ENCODE results near the gene NFRKB.

NFRKB gene

DNA sequence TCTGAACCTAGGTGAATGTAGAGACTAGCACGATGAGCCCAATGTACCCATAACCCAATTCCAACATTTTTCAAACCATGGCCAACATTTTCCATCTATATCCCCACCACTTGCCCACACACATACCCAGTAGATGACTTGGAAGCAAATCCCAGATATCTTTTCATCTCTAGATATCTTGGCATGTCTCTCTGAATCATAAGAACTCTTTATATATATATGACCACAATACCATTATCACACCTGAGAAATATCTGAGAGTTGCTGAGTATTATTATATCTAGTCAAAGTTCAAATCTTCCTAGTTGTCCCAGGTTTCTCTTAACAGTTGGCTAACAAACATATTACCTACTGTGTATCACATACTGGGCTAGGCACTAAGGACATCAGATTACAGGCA lies 37.9 kb upstream of the NFRKB start:
- no peak overlapping the region for H3K4me2 ChIP-seq (ENCODE audit: low read length)
- H3K4me3 ChIP-seq (ENCODE audit: low read length), result no peak overlapping the region
- H2AFZ ChIP-seq (ENCODE audit: low read depth, low read length), result no peak overlapping the region
- H3K27ac ChIP-seq (ENCODE audit: low read length), result no peak overlapping the region
- H4K20me1 ChIP-seq (ENCODE audit: insufficient read depth, low read length), result no peaks in the 10 kb centered on the region
- no peaks in the 10 kb centered on the region for H3K9me3 ChIP-seq (ENCODE audit: insufficient read depth, low read length)
- TF ChIP-seq EZH2phosphoT487 (IDR thresholded peaks at IDR 0.05; ENCODE audit: low read depth), result no peak
- no peak for TF ChIP-seq CTCF (IDR thresholded peaks at IDR 0.05; ENCODE audit: low read depth, low read length)
- H3K79me2 ChIP-seq (ENCODE audit: low read length), result no peaks in the 10 kb centered on the region
- no peak overlapping the region for H3K9ac ChIP-seq (ENCODE audit: low read length)
- no peaks in the 10 kb centered on the region for H3K4me1 ChIP-seq (ENCODE audit: low read length)
- no peaks in the 10 kb centered on the region for H3K27me3 ChIP-seq (ENCODE audit: low read depth, low read length)
- no peaks in the 10 kb centered on the region for H3K36me3 ChIP-seq (replicated peaks; ENCODE audit: low read depth, low read length)

DNA sequence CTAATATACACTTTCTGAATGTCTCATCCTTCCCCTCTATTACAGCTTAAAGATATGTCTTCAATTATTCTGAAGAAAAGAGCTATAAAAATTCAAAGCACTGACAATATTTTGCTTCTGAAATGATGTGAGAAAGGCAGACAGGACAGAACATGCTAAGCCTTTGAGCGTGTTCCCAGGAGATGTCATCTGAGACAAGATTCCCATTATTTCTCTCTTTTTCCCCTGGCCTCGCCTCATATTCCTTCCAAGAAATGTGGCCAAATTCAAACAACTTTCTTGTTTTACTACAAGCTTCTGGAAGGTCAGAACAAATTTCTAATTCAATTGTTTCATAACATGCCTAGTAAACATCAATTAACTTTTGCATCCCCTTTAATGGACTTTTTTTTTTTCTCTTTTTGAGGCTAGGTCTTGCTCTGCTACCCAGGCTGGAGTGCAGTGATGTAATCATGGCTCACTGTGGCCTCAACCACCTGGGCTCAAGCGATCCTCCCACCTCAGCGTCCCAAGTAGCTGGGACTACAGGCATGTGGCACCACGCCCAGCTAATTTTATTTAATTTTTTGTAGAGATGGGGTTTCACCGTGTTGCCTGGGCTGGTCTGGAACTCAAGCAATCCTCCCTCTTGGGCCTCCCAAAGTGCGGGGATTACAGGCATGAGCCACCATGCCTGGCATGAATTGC lies 37.1 kb upstream of the NFRKB start:
- no peaks in the 10 kb centered on the region for H3K36me3 ChIP-seq (replicated peaks; ENCODE audit: low read depth, low read length)

GRCh38 chr11:129930743-129931142 lies 35.4 kb upstream of the NFRKB start:
- H3K27me3 ChIP-seq (ENCODE audit: low read depth, low read length), result no peaks in the 10 kb centered on the region
- H3K4me2 ChIP-seq (ENCODE audit: low read length), result no peak overlapping the region
- no peaks in the 10 kb centered on the region for H4K20me1 ChIP-seq (ENCODE audit: insufficient read depth, low read length)
- no peaks in the 10 kb centered on the region for H3K79me2 ChIP-seq (ENCODE audit: low read length)
- no peak overlapping the region for H3K27ac ChIP-seq (ENCODE audit: low read length)
- no peaks in the 10 kb centered on the region for H3K4me1 ChIP-seq (ENCODE audit: low read length)
- H2AFZ ChIP-seq (ENCODE audit: low read depth, low read length), result no peak overlapping the region
- no peak overlapping the region for H3K9ac ChIP-seq (ENCODE audit: low read length)
- no peaks in the 10 kb centered on the region for H3K36me3 ChIP-seq (replicated peaks; ENCODE audit: low read depth, low read length)
- no peak for TF ChIP-seq CTCF (IDR thresholded peaks at IDR 0.05; ENCODE audit: low read depth, low read length)
- TF ChIP-seq EZH2phosphoT487 (IDR thresholded peaks at IDR 0.05; ENCODE audit: low read depth), result no peak
- H3K9me3 ChIP-seq (ENCODE audit: insufficient read depth, low read length), result no peaks in the 10 kb centered on the region
- H3K4me3 ChIP-seq (ENCODE audit: low read length), result no peak overlapping the region

More for the DNA sequence above, 37.1 kb upstream of the NFRKB start:
- H3K9me3 ChIP-seq (ENCODE audit: insufficient read depth, low read length), result no peaks in the 10 kb centered on the region
- no peak overlapping the region for H2AFZ ChIP-seq (ENCODE audit: low read depth, low read length)
- H3K4me3 ChIP-seq (ENCODE audit: low read length), result no peak overlapping the region
- no peak overlapping the region for H3K9ac ChIP-seq (ENCODE audit: low read length)
- H3K27me3 ChIP-seq (ENCODE audit: low read depth, low read length), result no peaks in the 10 kb centered on the region
- no peak overlapping the region for H3K27ac ChIP-seq (ENCODE audit: low read length)
- H3K79me2 ChIP-seq (ENCODE audit: low read length), result no peaks in the 10 kb centered on the region
- H3K4me2 ChIP-seq (ENCODE audit: low read length), result no peak overlapping the region
- no peaks in the 10 kb centered on the region for H3K4me1 ChIP-seq (ENCODE audit: low read length)
- TF ChIP-seq EZH2phosphoT487 (IDR thresholded peaks at IDR 0.05; ENCODE audit: low read depth) (no peak), CTCF (IDR thresholded peaks at IDR 0.05; ENCODE audit: low read depth, low read length) (no peak)
- H4K20me1 ChIP-seq (ENCODE audit: insufficient read depth, low read length), result no peaks in the 10 kb centered on the region

GRCh38 chr11:129930296-129930695 lies 34.9 kb upstream of the NFRKB start:
- H3K36me3 ChIP-seq (replicated peaks; ENCODE audit: low read depth, low read length), result no peaks in the 10 kb centered on the region
- H3K4me1 ChIP-seq (ENCODE audit: low read length), result no peaks in the 10 kb centered on the region
- no peak for TF ChIP-seq CTCF (IDR thresholded peaks at IDR 0.05; ENCODE audit: low read depth, low read length)
- H4K20me1 ChIP-seq (ENCODE audit: insufficient read depth, low read length), result no peaks in the 10 kb centered on the region
- H3K27ac ChIP-seq (ENCODE audit: low read length), result no peak overlapping the region
- no peak overlapping the region for H3K9ac ChIP-seq (ENCODE audit: low read length)
- no peaks in the 10 kb centered on the region for H3K9me3 ChIP-seq (ENCODE audit: insufficient read depth, low read length)
- no peak overlapping the region for H3K4me2 ChIP-seq (ENCODE audit: low read length)
- H3K4me3 ChIP-seq (ENCODE audit: low read length), result no peak overlapping the region
- no peaks in the 10 kb centered on the region for H3K27me3 ChIP-seq (ENCODE audit: low read depth, low read length)
- no peaks in the 10 kb centered on the region for H3K79me2 ChIP-seq (ENCODE audit: low read length)
- H2AFZ ChIP-seq (ENCODE audit: low read depth, low read length), result no peak overlapping the region
